ENCODE results near the gene GTF2A1L.

GTF2A1L gene

DNA sequence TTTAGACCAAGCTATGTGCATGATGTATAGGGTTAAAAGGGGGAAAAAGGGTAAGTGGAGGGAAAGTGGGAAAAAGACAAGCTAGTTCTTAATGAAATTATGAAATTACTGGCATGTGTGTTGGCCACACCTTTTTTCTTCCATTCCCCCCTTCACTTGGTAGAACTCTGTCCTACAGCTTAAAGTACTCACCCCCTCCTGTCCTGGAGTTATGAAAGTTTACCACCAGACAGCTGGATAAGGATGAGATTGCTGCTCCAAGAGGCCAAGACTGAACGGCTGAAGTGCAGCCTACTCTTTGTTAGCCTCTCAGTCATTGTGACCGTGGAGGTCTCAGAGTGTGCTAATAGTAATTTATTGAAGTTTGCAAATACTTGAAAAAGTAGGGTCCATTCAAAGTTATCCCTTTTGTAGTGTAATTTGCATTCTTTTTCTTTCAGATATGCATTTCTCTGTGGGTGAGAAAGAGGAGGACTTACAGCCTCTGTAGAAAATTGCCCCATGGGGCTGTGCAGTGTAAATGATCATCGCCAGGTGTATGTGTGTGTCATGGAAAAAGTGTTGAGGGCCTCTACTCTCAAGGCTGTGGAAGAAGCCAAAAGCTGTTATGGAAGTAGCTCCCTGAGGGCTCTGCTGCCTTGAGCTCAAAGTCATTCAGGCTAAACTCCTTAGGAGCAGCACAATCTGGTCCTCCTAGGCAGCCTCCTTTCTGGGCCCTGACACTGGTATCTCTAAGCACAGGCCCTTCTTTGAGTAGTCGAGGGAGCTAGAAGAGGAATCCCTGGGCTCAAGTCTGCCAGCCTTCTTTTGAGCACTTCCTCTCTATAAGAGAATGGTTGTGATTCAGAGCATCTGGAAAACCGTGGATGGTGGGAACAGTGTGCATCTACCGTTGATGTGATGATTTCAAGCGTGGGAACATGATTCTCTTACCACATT lies 91.7 kb downstream of the GTF2A1L start:
- DNase-seq: no peak

DNA sequence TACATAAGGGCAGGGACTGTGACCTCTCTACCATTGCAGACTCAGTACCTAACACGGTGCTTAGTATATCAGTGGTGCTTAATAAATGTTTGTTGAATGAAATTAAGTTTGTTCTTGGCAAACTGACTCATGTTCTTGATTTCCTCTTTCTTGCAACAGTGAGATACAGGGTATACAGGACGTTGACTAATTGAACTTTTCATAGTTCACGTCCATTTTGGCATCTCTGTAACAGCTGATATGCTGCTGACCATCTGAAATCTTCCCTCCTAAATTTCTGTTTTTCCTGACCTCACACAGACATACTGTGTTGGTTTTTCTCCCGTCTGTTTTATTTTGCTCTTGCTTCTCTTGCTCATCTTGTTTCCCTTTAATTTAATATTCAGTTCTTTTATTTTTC lies 93.7 kb downstream of the GTF2A1L start:
- no peak for DNase-seq

DNA sequence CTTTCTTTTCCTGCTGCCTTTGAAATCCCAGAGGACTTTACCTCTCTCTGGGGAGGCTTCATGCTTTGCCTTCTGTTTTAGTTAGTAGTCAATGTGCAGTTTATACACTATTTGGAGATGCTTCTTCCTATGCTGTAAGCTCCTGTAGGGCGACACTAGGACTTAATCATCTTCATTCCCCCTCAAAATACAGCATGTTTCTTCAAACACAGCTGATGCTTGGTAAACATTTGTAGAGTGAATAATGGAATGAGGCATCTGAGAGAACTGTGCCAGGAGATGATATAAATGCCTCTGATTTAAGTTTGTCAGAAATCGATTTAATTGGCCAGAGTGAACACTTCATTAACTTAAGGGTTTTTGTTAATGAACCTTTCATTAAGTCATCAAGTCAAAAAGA lies 94.5 kb downstream of the GTF2A1L start:
- DNase-seq: no peak

DNA sequence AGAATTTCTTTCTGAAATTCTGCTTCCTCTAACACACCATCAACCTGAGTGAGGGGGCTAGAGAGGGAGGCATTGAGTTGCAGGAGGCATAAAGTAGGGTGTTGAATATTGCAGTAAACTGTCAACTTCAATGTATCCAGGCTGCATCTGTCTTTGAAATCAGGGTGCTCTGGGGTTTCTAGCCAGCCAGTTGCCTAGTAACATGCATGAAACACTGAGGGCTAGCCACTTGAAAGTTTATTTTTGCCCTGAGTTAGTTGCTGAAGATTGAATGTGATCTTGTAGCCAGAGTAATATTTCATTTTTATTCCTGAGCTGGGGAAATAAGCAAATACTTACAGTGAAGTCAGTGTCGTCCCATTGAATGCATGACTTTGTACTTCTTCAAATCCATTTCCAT lies 96.0 kb downstream of the GTF2A1L start:
- no peak for DNase-seq

DNA sequence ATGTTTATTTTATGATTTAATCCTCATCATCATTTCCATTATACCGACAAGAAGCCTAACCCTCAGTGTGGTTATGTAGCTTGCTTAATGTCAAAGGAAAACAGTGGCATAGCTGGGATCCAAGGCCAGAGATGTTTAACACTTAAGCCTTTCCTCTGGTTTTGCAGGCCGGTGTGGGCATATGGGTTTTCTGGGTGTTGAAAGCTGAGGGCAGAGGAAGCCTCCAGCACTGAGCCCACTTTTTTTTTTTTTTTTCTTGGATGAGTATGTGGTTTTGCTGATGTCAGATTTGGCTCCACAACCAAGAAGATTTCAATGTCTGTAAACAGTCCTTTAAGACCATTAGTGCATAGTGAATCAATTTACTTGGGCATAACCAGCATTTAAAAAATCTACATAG lies 96.6 kb downstream of the GTF2A1L start:
- no peak for DNase-seq

DNA sequence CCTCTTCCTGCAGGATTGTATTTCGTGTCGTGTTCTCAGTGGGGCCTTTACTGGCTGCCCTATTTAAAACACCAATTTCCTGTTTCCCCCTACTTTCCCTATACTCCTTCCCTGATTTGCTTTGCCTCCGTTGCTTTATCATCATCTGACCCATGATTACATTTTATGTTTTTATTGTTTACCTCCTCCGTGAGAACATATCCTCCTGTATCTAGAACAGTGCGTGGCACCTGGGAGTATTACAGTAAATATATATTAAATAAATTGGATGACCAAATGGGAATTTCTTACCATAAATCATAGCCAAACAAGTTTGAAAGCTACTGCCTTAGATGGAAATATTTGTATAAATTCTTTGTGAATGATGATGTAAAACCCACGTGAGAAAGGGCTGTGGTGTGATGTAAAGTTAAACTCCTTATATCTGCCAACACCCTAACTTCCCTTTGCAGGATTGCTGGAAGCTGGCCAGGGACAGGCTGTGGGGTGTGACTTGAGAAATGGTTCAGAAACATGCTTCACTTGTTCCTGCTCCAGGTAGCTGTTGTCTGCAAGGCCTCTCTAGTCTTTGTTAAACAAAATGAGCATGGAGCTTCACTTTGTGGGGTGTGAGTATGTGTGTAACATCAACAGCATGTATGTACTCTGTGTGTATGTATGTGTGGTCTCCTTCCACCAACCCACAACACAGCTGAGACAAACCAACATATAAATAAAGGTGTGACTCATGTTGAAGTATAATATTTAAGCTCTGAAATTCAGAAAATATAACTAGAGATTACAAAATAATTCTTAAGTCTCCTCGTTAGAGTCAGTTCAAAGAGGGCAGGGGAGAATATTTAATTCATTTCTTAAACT lies 97.6 kb downstream of the GTF2A1L start:
- no peak for DNase-seq

DNA sequence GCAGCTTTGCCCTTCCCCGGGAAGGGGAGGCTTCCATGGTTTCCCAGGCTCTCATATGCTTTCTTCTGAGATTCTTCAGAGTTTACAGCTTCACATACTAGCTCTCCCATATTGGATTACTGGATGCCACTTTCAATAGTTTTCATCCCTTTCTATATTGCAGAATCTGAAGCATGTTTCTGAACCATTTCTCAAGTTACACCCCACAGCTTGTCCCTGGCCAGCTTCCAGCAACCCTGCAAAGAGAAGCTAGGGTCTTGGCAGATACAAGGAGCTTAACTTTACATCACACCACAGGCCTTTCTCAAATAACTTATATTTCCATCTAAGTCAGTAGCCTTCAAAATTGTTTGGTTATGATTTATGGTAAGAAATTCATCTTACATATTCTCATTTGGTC lies 98.3 kb downstream of the GTF2A1L start:
- DNase-seq: no peak

DNA sequence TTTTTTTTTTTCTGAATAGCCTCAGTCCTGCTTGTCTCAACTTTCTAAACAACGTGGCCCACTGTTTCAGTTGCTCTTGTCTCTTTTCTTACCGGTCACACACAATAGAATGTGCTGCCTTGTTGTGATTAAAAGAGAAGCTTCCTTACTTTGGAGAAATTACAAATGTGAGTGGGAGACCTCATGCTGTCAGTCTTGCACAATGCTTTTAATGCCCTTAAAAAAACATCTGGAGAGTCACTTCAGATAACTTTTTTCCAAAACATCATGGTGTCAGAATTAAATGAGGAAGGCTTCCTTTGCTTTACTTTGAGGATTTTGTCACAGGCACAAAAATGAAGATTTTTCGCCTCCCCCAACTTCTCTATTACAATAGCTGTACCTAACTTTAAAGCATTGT lies 100.2 kb downstream of the GTF2A1L start:
- no peak for DNase-seq

DNA sequence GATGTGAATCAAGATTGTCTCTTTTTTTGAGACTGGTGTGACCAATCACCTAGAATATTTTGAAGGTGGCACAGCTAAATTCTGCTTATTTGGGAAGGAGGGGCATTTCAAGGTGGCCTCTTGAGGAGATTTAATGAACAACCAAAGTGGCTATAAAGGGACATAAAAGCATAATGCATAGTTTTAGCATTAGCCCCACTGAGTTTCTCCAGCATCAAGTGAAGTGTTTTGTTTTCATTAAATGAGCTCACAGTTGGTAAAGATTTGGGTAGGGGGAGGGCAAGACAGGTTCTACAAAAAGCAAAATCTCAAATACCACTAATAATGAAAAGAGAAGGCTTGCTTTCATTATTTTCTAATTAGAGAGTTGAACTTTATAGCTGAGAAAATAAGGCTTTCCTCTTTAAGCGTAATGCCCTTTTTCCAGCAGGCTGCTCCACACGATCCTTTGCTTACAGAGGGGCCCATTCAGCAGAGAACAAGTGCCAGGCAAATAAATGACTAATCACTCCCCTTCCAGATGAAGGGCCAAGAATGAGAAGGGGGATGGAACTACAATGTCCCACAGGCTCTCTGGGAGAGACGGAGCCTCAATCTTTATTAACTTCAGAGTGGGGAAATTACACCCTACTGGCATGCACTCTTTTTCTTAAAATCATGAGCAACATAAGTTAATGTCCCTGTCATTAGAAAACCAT lies 102.0 kb downstream of the GTF2A1L start:
- no peak for DNase-seq

DNA sequence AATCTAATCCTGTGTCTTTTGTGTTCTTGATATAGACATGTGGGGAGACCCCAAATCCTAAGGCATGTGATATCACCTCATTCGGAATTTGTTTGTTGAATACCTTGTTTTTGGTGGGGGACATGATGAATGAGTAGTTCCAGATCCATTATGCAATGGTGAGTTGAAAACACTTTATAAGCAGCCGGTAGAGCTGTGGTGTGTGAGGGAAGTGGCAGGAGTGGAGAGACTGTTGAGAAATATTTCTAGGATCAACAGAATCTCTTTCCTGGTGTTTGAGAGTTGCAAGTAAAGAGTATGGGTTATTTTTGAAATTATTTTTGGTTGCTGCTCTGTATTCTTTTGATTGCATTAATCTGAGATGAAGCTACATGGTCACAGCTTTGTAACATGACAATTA lies 103.5 kb downstream of the GTF2A1L start:
- no peak for DNase-seq

DNA sequence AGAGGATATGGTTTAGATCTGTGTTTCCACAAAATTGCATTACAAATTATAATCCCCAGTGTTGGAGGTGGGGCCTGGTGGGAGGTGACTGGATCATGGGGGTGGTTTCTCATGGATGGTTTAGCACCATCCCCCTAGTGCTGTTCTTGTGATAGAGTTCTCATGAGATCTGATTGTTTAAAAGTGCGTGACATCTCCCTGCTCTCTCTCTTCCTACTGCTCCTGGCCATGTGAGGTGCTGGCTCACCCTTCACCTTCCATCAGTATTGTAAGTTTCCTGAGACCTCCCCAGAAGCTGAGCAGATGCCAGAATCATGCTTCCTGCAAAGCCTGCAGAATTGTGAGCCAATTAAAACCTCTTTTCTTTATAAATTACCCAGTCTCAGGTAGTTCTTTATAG lies 104.7 kb downstream of the GTF2A1L start:
- DNase-seq: no peak

DNA sequence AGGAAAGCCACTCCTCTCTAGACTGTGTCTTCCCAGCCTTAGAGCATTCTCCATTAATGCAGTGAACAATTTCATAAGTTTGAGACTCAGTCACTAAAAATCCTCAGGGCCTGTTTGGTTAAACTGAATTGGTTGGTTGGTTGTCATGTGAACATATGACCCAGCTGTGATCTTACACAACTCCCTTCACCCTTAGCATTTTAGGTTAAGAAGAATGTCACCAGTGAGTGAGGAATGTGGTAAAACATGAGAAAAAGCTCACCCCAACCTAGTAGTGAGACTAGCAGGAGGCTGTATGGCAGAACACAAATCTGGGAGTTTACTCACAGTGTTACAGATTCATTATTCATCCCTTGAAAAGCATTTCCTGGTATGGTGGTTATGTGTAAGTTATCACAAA lies 105.5 kb downstream of the GTF2A1L start:
- DNase-seq: no peak

DNA sequence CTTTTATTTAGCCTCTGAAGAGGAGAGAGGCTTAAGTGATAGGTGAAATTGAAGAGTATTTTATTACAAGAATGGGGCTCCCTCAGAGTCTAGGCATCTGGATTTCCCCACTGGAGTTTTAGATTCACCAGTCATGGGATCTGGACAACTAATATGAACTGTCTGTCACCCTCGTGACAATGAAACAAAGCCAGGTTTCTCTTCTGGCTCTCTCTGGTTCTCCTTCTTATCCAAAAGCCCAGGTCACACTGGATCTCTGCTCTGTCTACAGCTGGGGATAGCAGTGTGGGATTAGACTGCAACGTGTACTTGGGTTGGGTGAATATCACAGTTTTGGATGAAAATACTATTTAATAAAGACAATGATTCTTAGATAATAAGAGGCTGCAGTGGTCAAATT lies 106.6 kb downstream of the GTF2A1L start:
- no peak for DNase-seq

DNA sequence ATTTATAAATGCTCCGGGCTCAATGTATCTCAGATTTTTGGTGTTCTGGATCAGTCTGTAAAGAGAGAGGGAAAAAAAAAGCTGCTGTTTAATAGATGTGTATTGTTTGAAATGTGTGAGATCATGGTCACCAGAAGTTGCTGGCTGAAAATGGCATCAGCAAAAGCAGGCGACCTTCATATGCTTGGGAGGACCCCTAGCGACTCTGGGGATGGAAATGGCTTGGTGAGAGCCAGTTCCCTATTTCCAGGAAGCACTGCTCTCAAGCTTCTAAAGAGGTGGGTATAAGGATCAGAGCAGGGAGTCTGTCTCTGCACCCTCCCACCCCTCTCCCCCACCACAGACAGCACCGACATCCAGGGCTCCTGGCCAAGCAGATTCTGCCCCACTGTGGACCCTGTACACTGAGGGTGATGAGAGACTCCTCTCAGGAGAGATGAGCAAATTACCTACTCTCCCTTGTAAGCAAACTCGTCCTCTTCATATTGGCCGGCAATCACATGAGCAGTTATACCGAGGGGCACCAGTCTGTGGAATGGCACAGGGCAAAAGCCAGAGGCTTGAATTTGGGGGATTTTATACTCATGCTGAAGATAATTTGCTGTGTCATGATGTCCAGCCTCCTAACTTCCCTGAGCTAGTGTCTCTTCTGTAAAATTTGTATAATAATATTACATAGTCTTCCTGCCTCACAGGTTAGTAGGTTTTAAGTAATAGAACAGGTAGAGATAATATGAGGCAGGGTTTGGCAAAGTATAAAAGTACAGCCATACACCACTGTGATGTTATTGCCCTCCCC lies 108.2 kb downstream of the GTF2A1L start:
- DNase-seq: no peak

DNA sequence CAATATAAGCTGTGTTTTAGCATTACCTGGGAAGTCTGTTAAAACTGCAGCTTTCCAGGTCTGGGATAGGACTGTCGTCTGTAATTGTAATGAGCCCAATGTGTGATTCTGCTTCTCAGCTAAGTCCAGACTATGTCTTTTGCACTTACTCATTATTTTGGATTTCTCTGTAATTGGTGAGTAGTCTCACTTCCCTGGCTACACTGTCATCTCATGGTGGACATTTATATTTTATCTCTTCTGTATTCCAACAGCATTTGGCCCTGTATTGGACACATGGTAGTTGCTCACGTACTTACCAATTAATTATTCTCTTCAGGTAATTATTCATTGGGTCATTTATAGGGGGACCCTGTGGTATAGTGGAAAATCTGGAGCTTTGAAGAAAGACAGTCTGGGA lies 109.9 kb downstream of the GTF2A1L start:
- no peak for DNase-seq

DNA sequence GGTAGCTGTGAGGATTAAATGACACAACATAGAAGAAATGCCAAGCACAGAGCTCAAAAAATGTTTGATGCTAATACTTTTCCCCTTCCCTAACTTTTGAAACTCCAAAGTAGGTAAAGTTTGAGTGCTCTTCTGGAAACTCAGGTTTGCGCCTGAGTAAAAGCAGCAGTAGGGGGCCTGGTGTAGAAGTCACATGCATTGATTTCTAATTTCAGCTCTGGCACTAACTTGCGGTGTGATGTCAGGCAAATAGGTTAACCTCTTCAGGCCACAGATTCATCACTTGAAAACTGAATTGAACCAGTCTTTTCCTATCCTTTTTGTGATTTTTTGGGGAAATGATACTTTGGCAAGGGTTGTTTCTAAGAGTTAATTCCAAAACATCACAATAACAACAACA lies 110.6 kb downstream of the GTF2A1L start:
- no peak for DNase-seq

DNA sequence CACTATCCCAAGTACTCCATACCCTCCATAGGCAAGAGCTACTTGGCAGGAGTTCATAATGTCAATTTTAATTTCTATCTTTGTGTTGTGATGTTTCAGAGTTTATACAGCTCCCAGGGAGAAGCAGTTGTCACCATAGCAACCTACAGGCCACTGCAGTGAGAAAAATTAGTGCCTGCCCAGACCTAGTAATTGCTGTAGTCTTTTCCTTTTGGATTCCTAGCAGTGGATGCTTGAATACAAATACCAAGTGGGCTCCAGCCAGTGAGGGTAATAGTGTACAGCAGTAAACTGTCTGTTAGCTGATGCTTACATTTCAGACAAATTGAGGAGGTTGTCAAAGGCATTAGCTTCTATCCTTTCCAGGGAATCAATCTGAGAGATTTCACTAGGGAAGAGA lies 111.2 kb downstream of the GTF2A1L start:
- no peak for DNase-seq

Measured in GDM1 (cell line).